ENCODE measurements around the gene MRPS9.
A peak's percentile ranks its signal among the peaks of the same experiment; 100 is the strongest.

The MRPS9 gene

GRCh38 chr2:105073591-105073990 is 35.7 kb downstream of the MRPS9 start:
- intact Hi-C loops (cut with DNase I): no loop called here
- no peak for DNase-seq

DNA sequence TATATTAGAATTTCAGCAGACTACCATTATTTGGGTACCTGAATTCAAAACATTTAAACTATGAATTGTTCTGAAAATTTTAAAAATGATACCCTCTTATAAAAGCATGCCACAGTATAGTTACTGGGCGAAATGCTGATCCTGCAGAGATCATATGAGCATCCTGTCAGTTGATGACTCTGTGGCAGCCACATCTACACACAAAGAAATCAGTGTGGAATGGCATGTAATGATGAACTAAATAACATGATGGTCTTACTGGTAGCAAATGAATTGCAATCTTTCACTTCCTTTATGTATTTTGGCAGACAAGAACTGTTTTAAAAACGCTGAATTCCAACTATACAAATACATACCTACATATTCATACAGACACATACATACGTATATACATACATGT is 38.3 kb downstream of the MRPS9 start:
- intact Hi-C loops (cut with DNase I): no loop called here

DNA sequence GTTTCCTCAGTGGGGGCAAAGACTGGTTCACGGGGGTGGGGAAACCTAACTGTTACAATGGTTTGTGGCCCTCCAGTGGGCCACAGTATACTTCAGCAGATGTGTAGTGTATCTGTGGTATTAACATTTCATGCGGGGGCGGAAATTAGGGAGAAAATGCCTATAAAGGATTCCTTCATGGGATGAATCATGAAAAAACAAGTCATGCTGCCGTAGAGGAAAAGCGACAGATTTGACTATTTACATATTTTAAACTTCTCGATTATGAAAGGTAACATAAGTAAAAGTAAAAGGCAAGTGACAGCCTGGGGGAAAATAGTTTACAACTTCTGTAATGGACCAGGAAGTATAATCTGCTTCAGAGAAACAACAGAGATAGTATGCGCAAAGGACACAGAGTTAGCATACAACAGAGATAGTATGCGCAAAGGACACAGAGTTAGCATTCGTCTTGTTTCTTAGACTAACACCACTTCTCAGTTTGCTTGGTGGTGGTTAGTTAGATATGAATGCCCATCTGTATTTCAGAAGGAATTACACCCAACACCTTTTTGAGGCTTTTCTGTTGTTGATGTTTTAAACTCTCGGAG is 41.1 kb downstream of the MRPS9 start:
- intact Hi-C loops (cut with DNase I): no loop called here

More for the DNA sequence above, 38.3 kb downstream of the MRPS9 start:
- no peak for DNase-seq

DNA sequence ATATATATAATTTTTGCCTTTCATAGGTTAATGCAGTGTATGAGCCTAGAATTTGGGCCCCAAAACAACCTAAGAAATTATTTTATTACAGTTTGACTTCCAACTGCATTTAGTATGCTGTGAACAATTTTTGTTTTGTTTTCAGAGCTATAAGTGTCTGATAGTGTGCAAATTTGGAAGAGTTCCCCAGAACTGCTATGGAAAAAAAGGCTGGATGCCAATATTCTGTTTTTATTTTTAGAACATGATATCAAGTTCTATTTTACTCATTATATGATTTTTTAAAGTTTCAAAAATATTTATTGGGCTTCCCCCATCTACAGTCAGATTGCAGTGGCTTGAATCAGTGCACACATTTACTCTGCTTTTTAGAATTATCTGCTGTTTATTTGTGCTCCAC is 42.6 kb downstream of the MRPS9 start:
- intact Hi-C loops (cut with DNase I): no loop called here
- DNase-seq: no peak

More for the DNA sequence above, 41.1 kb downstream of the MRPS9 start:
- DNase-seq: no peak

DNA sequence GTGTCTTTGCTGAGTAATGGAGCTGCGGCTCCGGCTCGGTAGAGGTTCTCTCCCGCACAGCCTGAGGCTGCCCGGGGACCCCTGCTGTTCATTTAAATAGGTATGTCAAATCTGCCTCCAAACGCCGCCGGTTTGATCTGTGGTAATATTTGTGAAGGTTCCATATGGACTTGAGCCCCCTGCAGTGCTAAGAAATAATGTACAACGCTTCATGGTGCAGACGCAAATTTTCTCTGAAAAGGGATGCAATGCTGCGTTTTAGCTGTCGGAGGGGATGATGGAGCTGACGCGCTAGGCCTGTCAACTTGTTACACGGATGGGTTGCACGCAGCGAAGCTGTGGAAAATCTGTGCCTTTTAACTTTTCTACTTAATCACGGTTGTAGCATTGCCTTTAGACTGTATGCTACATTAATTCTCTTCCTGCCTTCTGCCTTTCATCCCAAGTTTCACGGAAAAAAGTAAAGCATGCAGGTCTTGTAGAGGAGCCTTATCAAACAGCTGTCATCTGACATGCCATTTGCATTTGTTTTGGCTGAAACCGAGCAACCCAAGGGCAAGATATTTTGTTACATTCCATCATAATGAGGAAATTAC is 43.2 kb downstream of the MRPS9 start:
- intact Hi-C loops (cut with DNase I): no loop called here
- DNase-seq: peak in 27 of 42 donors; percentile 10 to 60 (median 33)

DNA sequence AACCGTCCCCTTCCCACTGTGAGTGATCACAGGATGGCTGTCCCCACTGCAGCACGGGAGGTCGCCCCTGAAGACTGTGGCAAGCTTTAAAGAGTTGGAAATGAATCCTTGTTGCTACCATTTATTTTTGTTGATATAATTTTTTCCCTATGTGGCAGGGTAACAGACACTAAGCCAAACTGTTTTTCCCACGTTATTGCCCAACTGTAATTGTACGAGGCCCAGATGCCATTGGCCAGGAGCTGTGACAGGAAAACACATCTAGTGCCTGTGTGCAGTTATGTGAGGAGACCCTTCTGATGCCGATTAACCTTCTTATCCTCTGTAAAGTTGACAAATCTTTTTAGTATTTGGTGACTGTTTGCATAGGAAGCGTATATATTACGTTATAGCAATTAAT is 44.2 kb downstream of the MRPS9 start:
- intact Hi-C loops (cut with DNase I): no loop called here
- DNase-seq: no peak

DNA sequence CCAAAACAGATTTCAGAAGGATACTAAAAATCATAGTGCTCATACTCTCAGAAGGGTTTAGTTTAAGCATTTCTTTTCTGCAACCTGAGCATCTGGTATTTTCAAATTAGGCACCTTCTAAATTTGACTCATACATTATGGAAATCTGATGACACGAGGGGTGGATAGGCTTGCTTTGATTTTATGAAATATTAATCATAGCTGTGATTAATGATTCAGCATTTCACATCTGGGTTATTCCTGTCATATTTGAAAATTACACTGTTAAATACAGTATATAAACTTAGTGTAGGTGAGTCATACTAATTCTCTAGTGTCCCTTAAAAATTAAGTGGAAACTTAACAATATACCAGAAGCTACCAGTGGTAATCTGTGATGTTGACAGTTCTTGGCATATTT is 47.7 kb downstream of the MRPS9 start:
- intact Hi-C loops (cut with DNase I): no loop called here
- DNase-seq: no peak

GRCh38 chr2:105087273-105087672 is 49.4 kb downstream of the MRPS9 start:
- no peak for DNase-seq
- intact Hi-C loops (cut with DNase I): no loop called here

GRCh38 chr2:105090091-105090490 is 52.2 kb downstream of the MRPS9 start:
- DNase-seq: no peak
- intact Hi-C loops (cut with DNase I): no loop called here

DNA sequence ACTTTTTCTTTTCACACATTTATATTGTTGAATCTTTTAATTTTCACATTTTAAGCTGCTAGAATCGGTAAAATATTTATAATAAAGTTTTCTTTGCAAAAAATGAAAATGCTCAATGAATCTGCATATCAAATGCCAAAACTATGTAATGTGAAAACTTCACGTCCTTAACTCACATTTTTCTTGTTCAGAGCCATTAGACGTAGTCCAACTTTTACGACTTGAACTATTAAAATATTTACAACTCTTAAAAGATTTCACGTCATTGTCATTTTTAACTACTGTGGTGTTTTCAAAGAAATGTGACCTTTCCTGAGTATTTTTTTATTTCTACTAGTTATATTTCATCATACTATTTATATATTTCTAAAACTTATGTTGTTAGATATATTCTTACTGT is 54.9 kb downstream of the MRPS9 start:
- intact Hi-C loops (cut with DNase I): no loop called here
- DNase-seq: no peak

- peak in 7 of 42 donors; percentile 21 to 61 (median 35) for DNase-seq
- intact Hi-C loops (cut with DNase I): no loop called here
These were observed 61.3 kb downstream of the MRPS9 start for GRCh38 chr2:105099153-105099552.

GRCh38 chr2:105100046-105100840 is 62.4 kb downstream of the MRPS9 start:
- peak in 18 of 42 donors; percentile 11 to 61 (median 28) for DNase-seq
- intact Hi-C loops (cut with DNase I): no loop called here

- intact Hi-C loops (cut with DNase I): no loop called here
- no peak for DNase-seq
These were observed 64.1 kb downstream of the MRPS9 start for GRCh38 chr2:105102001-105102400.

DNA sequence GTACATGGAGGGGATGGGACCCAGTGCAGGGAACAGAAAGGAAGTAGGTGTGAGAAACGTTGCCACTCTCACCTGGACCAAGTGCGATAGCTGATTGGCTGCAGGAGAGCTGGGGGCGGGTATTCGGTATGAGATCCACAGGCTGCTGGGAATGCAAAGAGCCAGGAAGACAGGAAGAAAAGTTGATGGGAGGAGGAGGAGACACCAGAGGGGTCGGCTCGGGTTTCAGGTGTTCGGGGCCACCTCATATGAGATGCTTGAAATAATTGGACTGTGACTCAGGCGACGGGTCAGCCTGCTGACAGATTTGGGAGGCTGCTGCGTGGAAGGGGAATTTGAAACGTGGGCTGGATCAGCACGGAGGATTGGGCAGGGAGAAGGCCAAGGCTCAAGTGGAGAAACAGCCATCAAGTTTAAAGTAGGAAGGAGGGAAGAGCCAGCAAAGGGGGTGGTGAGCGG is 65.1 kb downstream of the MRPS9 start:
- intact Hi-C loops (cut with DNase I): no loop called here
- DNase-seq: no peak

GRCh38 chr2:105103481-105103880 is 65.6 kb downstream of the MRPS9 start:
- intact Hi-C loops (cut with DNase I): no loop called here
- DNase-seq: no peak

DNA sequence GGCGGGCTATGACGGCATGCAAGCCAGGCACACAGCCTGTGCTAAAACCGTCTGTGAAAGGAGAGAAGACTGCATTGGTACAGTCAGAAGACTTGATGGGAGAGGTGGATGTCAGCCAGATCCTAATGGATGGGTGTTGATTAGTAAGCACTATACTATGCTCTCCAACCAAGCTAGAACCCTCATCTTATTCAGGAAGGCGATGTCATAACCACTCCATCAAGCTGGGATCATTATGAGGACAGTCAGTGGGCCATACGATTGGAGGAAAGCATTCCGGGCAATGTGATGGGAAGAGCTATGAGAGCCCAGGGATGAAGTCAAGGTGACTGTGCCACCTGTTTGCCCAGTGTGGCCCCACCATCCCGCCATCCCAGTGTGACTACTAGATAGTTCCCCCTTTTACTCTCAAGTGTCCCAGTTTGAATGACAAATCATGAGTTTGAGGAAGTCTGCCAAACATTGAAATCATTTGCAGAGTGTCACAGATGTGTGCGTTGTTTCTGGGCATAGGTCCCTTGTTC is 66.4 kb downstream of the MRPS9 start:
- DNase-seq: no peak
- intact Hi-C loops (cut with DNase I): no loop called here

- intact Hi-C loops (cut with DNase I): loop anchor here (5.0 to 10.0 kb wide), 2 partner anchors 74 to 127 kb away; no protein-coding TSS in a partner anchor
- DNase-seq: no peak
These were observed 72.5 kb downstream of the MRPS9 start for GRCh38 chr2:105110295-105110829.

DNA sequence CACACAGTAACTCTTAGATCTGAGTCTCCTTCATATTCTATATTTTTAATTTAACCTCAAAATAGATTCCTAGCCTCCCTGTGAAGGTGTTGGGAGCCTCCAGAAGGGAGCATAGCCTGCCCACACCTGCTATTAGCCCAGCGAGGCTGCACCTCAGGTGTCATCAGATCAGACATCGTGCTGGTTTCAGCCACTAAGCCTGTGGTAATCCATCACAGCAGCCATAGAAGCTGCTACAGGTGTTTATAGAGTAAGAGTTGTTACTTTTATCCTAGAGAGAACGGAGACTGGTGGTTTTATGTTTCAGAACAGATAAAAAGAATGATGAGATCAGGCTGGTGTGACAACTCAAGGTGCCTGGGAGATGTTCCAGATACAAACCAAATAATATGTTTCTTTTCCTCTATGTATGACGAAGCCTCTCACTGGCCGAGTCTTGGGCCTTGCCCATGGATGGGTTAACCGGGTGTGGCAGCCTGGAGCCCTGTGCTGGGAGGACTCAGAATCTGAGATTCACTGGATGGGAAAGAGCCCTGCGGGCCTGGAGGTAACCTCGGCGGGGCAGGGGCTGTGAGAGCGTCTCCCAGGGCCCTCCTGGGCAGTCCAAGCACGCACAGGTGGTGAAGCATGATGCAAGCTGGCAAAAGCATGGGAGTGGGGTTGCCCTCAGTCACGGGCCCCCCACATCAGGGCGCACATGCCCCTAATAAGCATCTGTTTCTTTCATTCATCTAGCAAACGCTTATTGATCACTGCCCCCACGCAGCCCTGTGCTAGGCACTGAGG is 73.7 kb downstream of the MRPS9 start:
- peak in 1 of 42 donors; percentile 35 for DNase-seq
- intact Hi-C loops (cut with DNase I): loop anchor here (5.0 to 10.0 kb wide), 2 partner anchors 73 to 126 kb away; no protein-coding TSS in a partner anchor

DNA sequence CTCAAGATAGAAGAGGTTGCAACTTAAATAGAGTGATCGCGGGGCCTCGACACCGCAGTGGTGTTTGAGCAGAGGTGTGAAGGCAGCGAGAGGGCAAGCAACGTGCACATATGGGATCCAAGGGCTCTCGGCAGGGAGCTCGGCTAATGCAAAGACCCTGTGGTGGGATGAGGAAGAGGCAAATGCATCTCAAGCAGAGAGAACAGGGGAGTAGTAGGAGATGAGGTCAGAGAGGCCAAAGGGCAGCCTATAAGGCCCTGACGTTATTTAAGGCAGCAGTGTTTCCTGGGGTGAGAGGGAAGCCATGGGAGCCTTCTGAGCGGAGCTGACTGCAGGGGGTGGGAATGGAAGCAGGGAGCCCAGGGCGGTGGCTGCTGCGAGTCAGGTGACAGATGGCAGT is 74.5 kb downstream of the MRPS9 start:
- intact Hi-C loops (cut with DNase I): loop anchor here (5.0 to 10.0 kb wide), 2 partner anchors 72 to 125 kb away; no protein-coding TSS in a partner anchor
- DNase-seq: peak in 1 of 42 donors; percentile 25

All from head of caudate nucleus (tissue), 42 donors.